Adrenal gland (tissue), 5 donors: ENCODE results near the gene GMDS.

ENCODE experiments used
- CTCF ChIP-seq, 6 experiments: fragments of 450-650 bp in 4 of 6; fragments of 200-600 bp in 2 of 6; sonication (generic) in 1 of 6; IDR thresholded peaks; 1 replicate in 5 of 6; 2 replicates in 1 of 6; pipeline versions ENCODE4 v1.5.1 to v1.8.0; 2016 to 2021; ENCODE audit warnings: antibody characterized with exemption in 6 of 6, mild to moderate bottlenecking in 2 of 6, moderate library complexity in 1 of 6
- POLR2A ChIP-seq, 2 donors: fragments of 450-650 bp; IDR thresholded peaks; one replicate each; pipeline ENCODE4 v1.6.1; 2017; ENCODE audit warnings: antibody characterized with exemption in 2 of 2, mild to moderate bottlenecking in 2 of 2, moderate library complexity in 1 of 2
- donor health status: DM: no; HTN: no; CAD: no.

- no peak for TF ChIP-seq CTCF (IDR thresholded peaks at IDR 0.05)
- no peak for TF ChIP-seq POLR2A (IDR thresholded peaks at IDR 0.05)
These were observed 426.4 kb downstream of the GMDS start for GRCh38 chr6:1819007-1819406.
